WTC11 (cell line): ENCODE measurements around the gene BMP5.

ENCODE experiments used
- CREB1 ChIP-seq: sonication (generic); formaldehyde crosslinking; IDR thresholded peaks from 2 replicates; pipeline ENCODE4 v1.8.0; 2023; ENCODE audit warnings: mild to moderate bottlenecking, missing genetic modification reagents
- ELF4 ChIP-seq: sonication (generic); formaldehyde crosslinking; IDR thresholded peaks from 2 replicates; pipeline ENCODE4 v1.8.1; 2022; ENCODE audit warnings: low read depth, mild to moderate bottlenecking, moderate library complexity, missing genetic modification reagents
- FOXJ3 ChIP-seq: sonication (generic); formaldehyde crosslinking; IDR thresholded peaks from 2 replicates; pipeline ENCODE4 v1.9.0; 2021; ENCODE audit warnings: missing genetic modification reagents, mild to moderate bottlenecking, borderline replicate concordance
- GABPB1 ChIP-seq: sonication (generic); formaldehyde crosslinking; IDR thresholded peaks from 2 replicates; pipeline ENCODE4 v1.8.1; 2023; ENCODE audit warnings: mild to moderate bottlenecking, missing genetic modification reagents
- NR1H2 ChIP-seq: sonication (generic); formaldehyde crosslinking; IDR thresholded peaks from 2 replicates; pipeline ENCODE4 v1.9.0; 2021; ENCODE audit warnings: mild to moderate bottlenecking, moderate library complexity, missing genetic modification reagents
- SMAD3 ChIP-seq: sonication (generic); formaldehyde crosslinking; IDR thresholded peaks from 2 replicates; pipeline ENCODE4 v1.8.0; 2022; ENCODE audit warnings: missing genetic modification reagents, mild to moderate bottlenecking, borderline replicate concordance
- ZBTB21 ChIP-seq: sonication (generic); formaldehyde crosslinking; IDR thresholded peaks from 2 replicates; pipeline ENCODE4 v1.8.1; 2023; ENCODE audit warnings: mild to moderate bottlenecking, missing genetic modification reagents, borderline replicate concordance
- ZNF138 ChIP-seq: sonication (generic); formaldehyde crosslinking; conservative IDR thresholded peaks from 2 replicates; pipeline ENCODE4 v1.8.1; 2022; ENCODE audit warnings: mild to moderate bottlenecking, moderate library complexity, missing genetic modification reagents
- TF ChIP-seq, protein P1 (sequence below): fragments of 200-600 bp; IDR thresholded peaks from 2 replicates; pipeline ENCODE4 v1.8.0; 2022; ENCODE audit warnings: antibody characterized with exemption
- TF ChIP-seq, protein P2 (sequence below): sonication (generic); formaldehyde crosslinking; IDR thresholded peaks from 2 replicates; pipeline ENCODE4 v1.8.1; 2022; ENCODE audit warnings: low read depth, missing genetic modification reagents, borderline replicate concordance
- TF ChIP-seq, protein P3 (sequence below): sonication (generic); formaldehyde crosslinking; IDR thresholded peaks from 2 replicates; pipeline ENCODE4 v1.8.1; 2023; ENCODE audit warnings: mild to moderate bottlenecking, missing genetic modification reagents, moderate library complexity
- TF ChIP-seq, protein P4 (sequence below): sonication (generic); formaldehyde crosslinking; IDR thresholded peaks from 2 replicates; pipeline ENCODE4 v1.8.0; 2022; ENCODE audit warnings: mild to moderate bottlenecking, missing genetic modification reagents

DNA sequence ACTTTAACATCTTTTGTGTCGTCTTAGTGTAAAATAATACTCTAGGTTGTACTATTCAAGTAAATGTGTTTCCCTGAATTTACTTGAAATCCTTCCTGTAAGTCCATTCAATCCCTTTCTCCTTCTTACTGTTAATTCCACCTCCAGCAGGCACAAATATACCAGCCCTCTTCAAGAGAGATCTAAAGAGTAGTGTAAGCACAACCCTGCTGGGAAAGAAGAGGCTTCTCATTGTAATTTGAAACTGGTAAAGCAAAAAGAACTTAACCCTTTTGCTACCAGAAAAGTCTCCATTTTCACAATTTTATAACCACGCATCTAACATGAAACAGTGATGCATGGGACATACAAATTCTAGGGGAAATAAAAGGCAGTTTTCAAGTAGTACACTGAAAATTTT lies at the start of gene BMP5:
- TF ChIP-seq, protein P1, sequence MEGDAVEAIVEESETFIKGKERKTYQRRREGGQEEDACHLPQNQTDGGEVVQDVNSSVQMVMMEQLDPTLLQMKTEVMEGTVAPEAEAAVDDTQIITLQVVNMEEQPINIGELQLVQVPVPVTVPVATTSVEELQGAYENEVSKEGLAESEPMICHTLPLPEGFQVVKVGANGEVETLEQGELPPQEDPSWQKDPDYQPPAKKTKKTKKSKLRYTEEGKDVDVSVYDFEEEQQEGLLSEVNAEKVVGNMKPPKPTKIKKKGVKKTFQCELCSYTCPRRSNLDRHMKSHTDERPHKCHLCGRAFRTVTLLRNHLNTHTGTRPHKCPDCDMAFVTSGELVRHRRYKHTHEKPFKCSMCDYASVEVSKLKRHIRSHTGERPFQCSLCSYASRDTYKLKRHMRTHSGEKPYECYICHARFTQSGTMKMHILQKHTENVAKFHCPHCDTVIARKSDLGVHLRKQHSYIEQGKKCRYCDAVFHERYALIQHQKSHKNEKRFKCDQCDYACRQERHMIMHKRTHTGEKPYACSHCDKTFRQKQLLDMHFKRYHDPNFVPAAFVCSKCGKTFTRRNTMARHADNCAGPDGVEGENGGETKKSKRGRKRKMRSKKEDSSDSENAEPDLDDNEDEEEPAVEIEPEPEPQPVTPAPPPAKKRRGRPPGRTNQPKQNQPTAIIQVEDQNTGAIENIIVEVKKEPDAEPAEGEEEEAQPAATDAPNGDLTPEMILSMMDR, result no peak
- TF ChIP-seq ELF4, result no peak
- TF ChIP-seq, protein P2, sequence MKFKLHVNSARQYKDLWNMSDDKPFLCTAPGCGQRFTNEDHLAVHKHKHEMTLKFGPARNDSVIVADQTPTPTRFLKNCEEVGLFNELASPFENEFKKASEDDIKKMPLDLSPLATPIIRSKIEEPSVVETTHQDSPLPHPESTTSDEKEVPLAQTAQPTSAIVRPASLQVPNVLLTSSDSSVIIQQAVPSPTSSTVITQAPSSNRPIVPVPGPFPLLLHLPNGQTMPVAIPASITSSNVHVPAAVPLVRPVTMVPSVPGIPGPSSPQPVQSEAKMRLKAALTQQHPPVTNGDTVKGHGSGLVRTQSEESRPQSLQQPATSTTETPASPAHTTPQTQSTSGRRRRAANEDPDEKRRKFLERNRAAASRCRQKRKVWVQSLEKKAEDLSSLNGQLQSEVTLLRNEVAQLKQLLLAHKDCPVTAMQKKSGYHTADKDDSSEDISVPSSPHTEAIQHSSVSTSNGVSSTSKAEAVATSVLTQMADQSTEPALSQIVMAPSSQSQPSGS (CRISPR knock-in tag), result no peak
- TF ChIP-seq, protein P3, sequence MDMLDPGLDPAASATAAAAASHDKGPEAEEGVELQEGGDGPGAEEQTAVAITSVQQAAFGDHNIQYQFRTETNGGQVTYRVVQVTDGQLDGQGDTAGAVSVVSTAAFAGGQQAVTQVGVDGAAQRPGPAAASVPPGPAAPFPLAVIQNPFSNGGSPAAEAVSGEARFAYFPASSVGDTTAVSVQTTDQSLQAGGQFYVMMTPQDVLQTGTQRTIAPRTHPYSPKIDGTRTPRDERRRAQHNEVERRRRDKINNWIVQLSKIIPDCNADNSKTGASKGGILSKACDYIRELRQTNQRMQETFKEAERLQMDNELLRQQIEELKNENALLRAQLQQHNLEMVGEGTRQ (CRISPR knock-in tag), result no peak
- no peak for TF ChIP-seq SMAD3 (CRISPR knock-in tag)
- no peak for TF ChIP-seq NR1H2 (CRISPR knock-in tag)
- TF ChIP-seq, protein P4, sequence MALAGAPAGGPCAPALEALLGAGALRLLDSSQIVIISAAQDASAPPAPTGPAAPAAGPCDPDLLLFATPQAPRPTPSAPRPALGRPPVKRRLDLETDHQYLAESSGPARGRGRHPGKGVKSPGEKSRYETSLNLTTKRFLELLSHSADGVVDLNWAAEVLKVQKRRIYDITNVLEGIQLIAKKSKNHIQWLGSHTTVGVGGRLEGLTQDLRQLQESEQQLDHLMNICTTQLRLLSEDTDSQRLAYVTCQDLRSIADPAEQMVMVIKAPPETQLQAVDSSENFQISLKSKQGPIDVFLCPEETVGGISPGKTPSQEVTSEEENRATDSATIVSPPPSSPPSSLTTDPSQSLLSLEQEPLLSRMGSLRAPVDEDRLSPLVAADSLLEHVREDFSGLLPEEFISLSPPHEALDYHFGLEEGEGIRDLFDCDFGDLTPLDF, result no peak
- no peak for TF ChIP-seq FOXJ3 (CRISPR knock-in tag)
- TF ChIP-seq CREB1 (CRISPR knock-in tag), result no peak
- TF ChIP-seq ZBTB21 (CRISPR knock-in tag), result no peak
- no peak for TF ChIP-seq GABPB1
- TF ChIP-seq ZNF138 (CRISPR knock-in tag), result no peak
